Chondrocyte (in vitro differentiated cells): ENCODE results near the gene LSS. TPM values are rescaled to one million over a fixed set of nuclear protein-coding genes. Genes with fewer than 3 reads are reported as not detected.

Source experiments
- DNase-seq: peaks from one replicate; pipeline ENCODE4 v3.0.0; 2021; ENCODE audit warnings: mixed read lengths, low spot score
- H3K27ac Mint-ChIP-seq: one replicate; pipeline ENCODE4 v1.8.0; 2021; ENCODE audit warnings: mild to moderate bottlenecking, moderate library complexity, mixed read lengths; ENCODE audit not compliant: unreplicated experiment
- H3K27me3 Mint-ChIP-seq: 2 replicates; pipeline ENCODE4 v1.8.0; 2021; ENCODE audit warnings: low read depth, mixed read lengths
- H3K36me3 Mint-ChIP-seq: 2 replicates; pipeline ENCODE4 v1.8.0; 2021; ENCODE audit warnings: low read depth, mixed read lengths
- H3K4me1 Mint-ChIP-seq: 2 replicates; pipeline ENCODE4 v1.8.0; 2021; ENCODE audit warnings: low read depth, mild to moderate bottlenecking, mixed read lengths
- H3K4me3 Mint-ChIP-seq: one replicate; pipeline ENCODE4 v1.8.0; 2021; ENCODE audit warnings: mild to moderate bottlenecking, moderate library complexity, mixed read lengths; ENCODE audit not compliant: unreplicated experiment
- H3K9me3 Mint-ChIP-seq: 2 replicates; pipeline ENCODE4 v1.8.0; 2021; ENCODE audit warnings: low read depth, mixed read lengths
- total RNA-seq: library from RNA; stranded (reverse); gene quantifications from 3 replicates; pipeline ENCODE4 v1.2.1, GENCODE V29; 2021
- TF ChIP-seq, protein P1 (sequence below): fragments of 200-600 bp; sonication (generic); IDR thresholded peaks from 2 replicates; pipeline ENCODE4 v1.5.0; 2021; ENCODE audit warnings: antibody characterized with exemption, mild to moderate bottlenecking, moderate library complexity

Gene LSS
- total RNA-seq, 1 donor from 2014 or later: 107 TPM

DNA sequence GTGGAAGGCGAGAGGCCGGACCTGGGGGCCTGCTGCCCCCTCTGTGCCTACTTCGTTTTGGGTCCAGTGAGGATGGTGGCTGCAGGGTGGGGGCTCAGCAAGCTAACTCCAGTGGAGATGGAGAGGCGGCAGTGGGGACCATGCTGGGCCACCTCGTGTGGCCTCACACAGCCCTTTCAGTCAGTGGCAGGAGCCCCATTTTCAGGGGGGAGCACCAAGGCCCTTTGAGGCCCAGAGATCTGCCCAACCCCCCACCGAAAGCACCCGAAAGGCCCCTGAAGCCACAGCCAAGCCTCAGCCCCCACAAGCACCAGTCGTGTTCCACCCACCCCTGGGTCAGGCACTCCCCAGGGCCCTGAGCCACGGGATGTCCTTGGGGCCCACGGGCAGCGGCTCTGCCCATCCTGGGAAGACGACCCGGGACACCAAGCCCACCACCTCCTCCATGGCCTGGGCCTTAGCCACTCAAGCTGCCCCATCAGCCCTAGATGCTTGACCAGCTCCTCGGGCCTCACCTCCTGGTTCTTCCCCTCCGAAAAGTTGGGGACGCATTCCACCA is 73.5 kb downstream of the LSS start:
- TF ChIP-seq, protein P1, sequence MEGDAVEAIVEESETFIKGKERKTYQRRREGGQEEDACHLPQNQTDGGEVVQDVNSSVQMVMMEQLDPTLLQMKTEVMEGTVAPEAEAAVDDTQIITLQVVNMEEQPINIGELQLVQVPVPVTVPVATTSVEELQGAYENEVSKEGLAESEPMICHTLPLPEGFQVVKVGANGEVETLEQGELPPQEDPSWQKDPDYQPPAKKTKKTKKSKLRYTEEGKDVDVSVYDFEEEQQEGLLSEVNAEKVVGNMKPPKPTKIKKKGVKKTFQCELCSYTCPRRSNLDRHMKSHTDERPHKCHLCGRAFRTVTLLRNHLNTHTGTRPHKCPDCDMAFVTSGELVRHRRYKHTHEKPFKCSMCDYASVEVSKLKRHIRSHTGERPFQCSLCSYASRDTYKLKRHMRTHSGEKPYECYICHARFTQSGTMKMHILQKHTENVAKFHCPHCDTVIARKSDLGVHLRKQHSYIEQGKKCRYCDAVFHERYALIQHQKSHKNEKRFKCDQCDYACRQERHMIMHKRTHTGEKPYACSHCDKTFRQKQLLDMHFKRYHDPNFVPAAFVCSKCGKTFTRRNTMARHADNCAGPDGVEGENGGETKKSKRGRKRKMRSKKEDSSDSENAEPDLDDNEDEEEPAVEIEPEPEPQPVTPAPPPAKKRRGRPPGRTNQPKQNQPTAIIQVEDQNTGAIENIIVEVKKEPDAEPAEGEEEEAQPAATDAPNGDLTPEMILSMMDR: no peak
- Mint-ChIP-seq H3K4me3 (no peak overlapping the region), H3K9me3 (no peaks in the 10 kb centered on the region), H3K27me3 (no peaks in the 10 kb centered on the region), H3K4me1 (no peaks in the 10 kb centered on the region), H3K36me3 (no peaks in the 10 kb centered on the region), H3K27ac (no peak overlapping the region)
- DNase-seq: no peak

- Mint-ChIP-seq H3K4me3 (no peak overlapping the region), H3K36me3 (no peaks in the 10 kb centered on the region), H3K27ac (no peak overlapping the region), H3K9me3 (no peaks in the 10 kb centered on the region), H3K4me1 (no peaks in the 10 kb centered on the region), H3K27me3 (no peaks in the 10 kb centered on the region)
- TF ChIP-seq, protein P1: no peak
- DNase-seq: peak; percentile 89
Observed at GRCh38 chr21:46154155-46154954, 74.2 kb downstream of the LSS start.

GRCh38 chr21:46153247-46154154 is 75.1 kb downstream of the LSS start:
- no peaks in the 10 kb centered on the region for H3K36me3 Mint-ChIP-seq
- peak; percentile 87 for DNase-seq
- H3K9me3 Mint-ChIP-seq: no peaks in the 10 kb centered on the region
- H3K4me1 Mint-ChIP-seq: no peaks in the 10 kb centered on the region
- H3K27ac Mint-ChIP-seq: no peak overlapping the region
- TF ChIP-seq, protein P1: peak; percentile 81
- H3K27me3 Mint-ChIP-seq: no peaks in the 10 kb centered on the region
- H3K4me3 Mint-ChIP-seq: no peak overlapping the region

DNA sequence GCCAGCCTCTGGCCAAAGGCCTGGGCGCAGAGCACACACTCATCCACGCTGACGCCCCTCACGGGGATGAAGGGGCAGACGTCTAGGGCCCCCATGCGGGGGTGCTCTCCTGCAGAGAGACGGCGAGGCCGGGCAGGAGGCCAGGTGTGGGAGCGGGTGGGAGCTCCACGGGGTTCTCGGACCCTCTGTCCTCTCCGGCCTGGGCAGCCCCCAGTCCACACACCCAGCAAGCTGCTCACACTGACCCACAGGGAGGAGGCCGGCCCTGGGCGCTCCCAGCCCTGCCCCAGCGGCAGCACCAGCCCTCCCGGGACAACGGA is 75.7 kb downstream of the LSS start:
- no peaks in the 10 kb centered on the region for H3K27me3 Mint-ChIP-seq
- H3K4me3 Mint-ChIP-seq: no peak overlapping the region
- H3K36me3 Mint-ChIP-seq: no peaks in the 10 kb centered on the region
- H3K9me3 Mint-ChIP-seq: no peaks in the 10 kb centered on the region
- TF ChIP-seq, protein P1: no peak
- H3K27ac Mint-ChIP-seq: no peak overlapping the region
- peak; percentile 87 for DNase-seq
- no peaks in the 10 kb centered on the region for H3K4me1 Mint-ChIP-seq
